Cardiac muscle cell (in vitro differentiated cells and primary cell): ENCODE results near the gene PIP4K2A. TPM values are rescaled to one million over a fixed set of nuclear protein-coding genes. Genes with fewer than 3 reads are reported as not detected.

ENCODE experiments used
- DNase-seq, 2 donors: peaks; one replicate each; pipeline versions ENCODE4 v3.0.0 to v3.0.0-alpha.2; 2010 to 2017; ENCODE audit warnings: low read depth in 1 of 2, low spot score in 1 of 2
- H3K27ac ChIP-seq: fragments of 200-600 bp; sonication (generic); 2 replicates; pipeline ENCODE4 v1.5.1; 2016
- H3K27me3 ChIP-seq: fragments of 200-600 bp; sonication (generic); 2 replicates; pipeline ENCODE4 v1.6.0; 2016; ENCODE audit warnings: control low read depth
- H3K36me3 ChIP-seq: fragments of 200-600 bp; sonication (generic); 2 replicates; pipeline ENCODE4 v1.5.1; 2016; ENCODE audit warnings: control low read depth
- H3K4me1 ChIP-seq: fragments of 200-600 bp; sonication (generic); 2 replicates; pipeline ENCODE4 v1.8.1; 2017; ENCODE audit warnings: low read depth, mild to moderate bottlenecking, mixed run types
- H3K4me3 ChIP-seq: fragments of 200-600 bp; sonication (generic); 2 replicates; pipeline ENCODE4 v1.5.1; 2016; ENCODE audit warnings: mild to moderate bottlenecking
- H3K9me3 ChIP-seq: fragments of 200-600 bp; sonication (generic); 2 replicates; pipeline ENCODE4 v1.5.1; 2017; ENCODE audit warnings: low read depth, mild to moderate bottlenecking, control low read depth
- polyA plus RNA-seq: library from polyadenylated mRNA; unstranded; fragments of >200 nt; fragmentation: Nextera tagmentation; extraction: Ambion mirVana; gene quantifications from 2 replicates; pipeline ENCODE4 v1.2.1, GENCODE V29; 2016
- total RNA-seq: library from RNA; depleted of rRNA; stranded (reverse); fragments of >200 nt; gene quantifications from 2 replicates; pipeline ENCODE4 v1.2.3, GENCODE V29; 2016
- TF ChIP-seq, protein P1 (sequence below): IDR thresholded peaks from 2 replicates; pipeline ENCODE4 v1.5.1; 2012; ENCODE audit warnings: low read depth, mild to moderate bottlenecking, low read length

PIP4K2A gene
- total and polyA plus RNA-seq, 2 experiments from 2014 or later, result 12.1 to 23.9 TPM

DNA sequence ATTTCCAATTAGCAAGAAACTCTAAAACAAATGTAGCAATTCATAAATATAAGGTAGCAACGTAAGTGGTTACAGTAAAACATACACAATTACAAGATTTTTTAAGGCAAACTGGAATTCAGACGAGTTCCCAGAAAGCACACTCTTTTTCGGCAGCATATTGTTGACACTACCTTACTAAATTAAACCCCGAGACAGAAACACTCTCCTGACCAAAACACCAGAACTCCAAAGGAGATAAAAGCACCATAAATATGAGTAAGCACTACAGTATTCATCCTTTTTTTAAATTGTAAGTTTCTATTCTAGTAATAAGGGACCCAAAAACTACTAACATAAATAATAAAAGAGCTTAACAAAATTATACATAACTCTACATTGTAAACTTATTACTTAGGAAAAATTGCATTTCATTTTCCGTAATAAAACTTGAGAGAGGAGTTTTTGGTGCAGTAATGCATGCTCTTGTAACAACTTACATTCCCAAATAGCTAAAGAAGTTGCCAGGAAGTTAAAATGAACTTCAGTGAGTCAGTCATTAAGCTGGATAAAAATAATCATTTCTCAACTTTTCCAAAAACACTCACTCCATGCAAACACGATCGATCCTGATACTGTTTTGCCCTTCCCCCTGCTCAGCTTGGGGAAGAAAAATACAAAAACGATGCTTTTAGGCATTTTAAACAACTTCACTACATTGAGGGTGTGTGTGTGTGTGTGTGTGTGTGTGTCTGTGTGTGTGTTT lies 2.0 kb downstream of the PIP4K2A start:
- DNase-seq, result peak in 1 of 2 donors; percentile 54
- no peaks in the 10 kb centered on the region for H3K36me3 ChIP-seq
- H3K27me3 ChIP-seq, result no peaks in the 10 kb centered on the region
- TF ChIP-seq, protein P1, sequence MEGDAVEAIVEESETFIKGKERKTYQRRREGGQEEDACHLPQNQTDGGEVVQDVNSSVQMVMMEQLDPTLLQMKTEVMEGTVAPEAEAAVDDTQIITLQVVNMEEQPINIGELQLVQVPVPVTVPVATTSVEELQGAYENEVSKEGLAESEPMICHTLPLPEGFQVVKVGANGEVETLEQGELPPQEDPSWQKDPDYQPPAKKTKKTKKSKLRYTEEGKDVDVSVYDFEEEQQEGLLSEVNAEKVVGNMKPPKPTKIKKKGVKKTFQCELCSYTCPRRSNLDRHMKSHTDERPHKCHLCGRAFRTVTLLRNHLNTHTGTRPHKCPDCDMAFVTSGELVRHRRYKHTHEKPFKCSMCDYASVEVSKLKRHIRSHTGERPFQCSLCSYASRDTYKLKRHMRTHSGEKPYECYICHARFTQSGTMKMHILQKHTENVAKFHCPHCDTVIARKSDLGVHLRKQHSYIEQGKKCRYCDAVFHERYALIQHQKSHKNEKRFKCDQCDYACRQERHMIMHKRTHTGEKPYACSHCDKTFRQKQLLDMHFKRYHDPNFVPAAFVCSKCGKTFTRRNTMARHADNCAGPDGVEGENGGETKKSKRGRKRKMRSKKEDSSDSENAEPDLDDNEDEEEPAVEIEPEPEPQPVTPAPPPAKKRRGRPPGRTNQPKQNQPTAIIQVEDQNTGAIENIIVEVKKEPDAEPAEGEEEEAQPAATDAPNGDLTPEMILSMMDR, result no peak
- H3K4me3 ChIP-seq, result peak overlapping the region; percentile 93
- H3K9me3 ChIP-seq, result no peaks in the 10 kb centered on the region
- peaks cover 18% of the 10 kb centered on the region for H3K4me1 ChIP-seq
- H3K27ac ChIP-seq, result no peak overlapping the region

DNA sequence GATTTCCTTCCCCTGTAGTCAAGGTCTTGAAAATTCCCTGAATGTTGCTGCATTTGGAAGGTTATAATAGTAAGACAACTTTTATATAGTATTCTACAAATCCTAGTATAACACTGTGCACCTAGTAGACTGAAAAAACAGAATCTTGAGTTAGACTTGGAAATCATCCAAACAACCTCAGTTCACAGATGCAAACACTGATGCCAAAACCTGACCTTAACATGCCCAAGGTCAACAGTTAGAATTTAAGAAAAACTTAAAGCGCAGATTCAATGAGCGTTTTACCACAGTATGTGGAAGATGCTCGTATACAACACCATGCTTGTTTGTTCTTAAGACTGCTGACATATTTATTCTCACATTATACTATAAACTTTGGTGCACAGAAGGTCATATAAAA lies 3.0 kb downstream of the PIP4K2A start:
- TF ChIP-seq, protein P1, result no peak
- no peaks in the 10 kb centered on the region for H3K27me3 ChIP-seq
- H3K4me1 ChIP-seq, result peaks cover 18% of the 10 kb centered on the region
- no peak overlapping the region for H3K4me3 ChIP-seq
- DNase-seq, result no peak
- H3K36me3 ChIP-seq, result no peaks in the 10 kb centered on the region
- H3K27ac ChIP-seq, result no peak overlapping the region
- no peaks in the 10 kb centered on the region for H3K9me3 ChIP-seq

DNA sequence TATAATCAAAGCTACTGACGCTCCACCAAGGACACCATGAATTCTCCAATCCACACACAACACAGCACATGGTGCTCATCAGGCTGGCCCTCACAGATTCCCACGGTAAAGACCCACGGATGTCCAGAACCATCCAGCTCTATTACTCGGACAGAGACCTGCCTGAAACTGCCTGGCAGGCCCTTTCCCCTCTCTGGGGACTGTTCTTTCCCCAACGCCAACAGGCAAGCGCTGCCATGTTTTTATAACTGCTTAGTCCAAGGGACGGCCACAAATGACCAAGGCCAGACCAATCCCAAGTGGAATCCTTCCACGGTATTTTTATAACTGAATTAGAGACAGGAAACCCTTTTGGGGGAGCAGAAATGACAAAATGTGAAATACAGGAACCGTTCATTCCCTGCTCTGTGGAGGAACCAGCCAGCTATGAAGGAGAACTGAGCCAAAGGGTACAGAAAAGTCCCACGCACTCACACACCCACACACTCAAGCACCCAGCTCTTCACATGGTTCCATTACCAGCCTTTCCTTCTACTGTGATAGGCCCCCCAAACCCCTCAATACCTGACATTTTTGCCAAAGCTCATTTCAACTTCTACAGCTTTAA lies 4.1 kb downstream of the PIP4K2A start:
- no peaks in the 10 kb centered on the region for H3K36me3 ChIP-seq
- H3K4me1 ChIP-seq, result peaks cover 18% of the 10 kb centered on the region
- H3K4me3 ChIP-seq, result no peak overlapping the region
- TF ChIP-seq, protein P1, result no peak
- no peak overlapping the region for H3K27ac ChIP-seq
- no peak for DNase-seq
- H3K9me3 ChIP-seq, result no peaks in the 10 kb centered on the region
- H3K27me3 ChIP-seq, result no peaks in the 10 kb centered on the region

DNA sequence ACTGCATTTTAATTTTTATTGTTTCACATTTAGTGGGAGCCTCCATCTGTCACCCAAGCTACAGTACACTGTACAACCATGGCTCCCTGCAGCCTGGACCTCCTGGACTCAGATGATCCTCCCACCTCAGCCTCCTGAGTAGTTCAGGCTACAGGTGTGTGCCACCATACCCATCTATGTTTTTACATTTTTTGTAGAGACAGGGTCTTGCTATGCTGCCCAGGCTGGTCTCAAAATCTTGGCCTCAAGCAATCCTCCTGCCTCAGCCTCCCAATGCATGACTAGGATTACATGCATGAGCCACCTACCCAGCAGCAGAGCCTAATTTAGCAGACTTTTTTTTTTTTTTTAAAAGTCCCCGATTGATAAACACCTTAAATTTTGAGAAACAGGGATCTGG lies 5.6 kb downstream of the PIP4K2A start:
- no peak overlapping the region for H3K27ac ChIP-seq
- H3K9me3 ChIP-seq, result no peaks in the 10 kb centered on the region
- H3K27me3 ChIP-seq, result no peaks in the 10 kb centered on the region
- peaks cover 18% of the 10 kb centered on the region for H3K4me1 ChIP-seq
- no peak overlapping the region for H3K4me3 ChIP-seq
- TF ChIP-seq, protein P1, result no peak
- no peaks in the 10 kb centered on the region for H3K36me3 ChIP-seq
- no peak for DNase-seq

DNA sequence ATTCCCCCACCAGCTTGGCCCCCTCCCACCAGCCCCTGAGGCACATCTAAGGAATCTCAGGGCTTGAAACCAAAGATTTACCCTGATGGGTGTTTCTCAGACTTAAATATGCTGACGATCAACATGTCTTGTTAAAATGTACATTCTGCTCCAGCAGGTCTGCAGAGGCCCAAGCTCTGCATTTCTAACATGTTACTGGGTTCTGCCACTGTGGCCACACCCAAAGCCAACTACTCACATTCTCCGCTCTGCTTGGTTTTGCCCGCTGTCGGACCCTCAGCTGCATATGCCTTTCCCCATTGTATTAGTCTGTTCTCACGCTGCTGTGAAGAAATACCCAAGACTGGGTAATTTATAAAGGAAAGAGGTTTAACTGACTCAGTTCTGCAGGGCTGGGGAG lies 8.9 kb downstream of the PIP4K2A start:
- Histone ChIP-seq H3K4me3 (no peak overlapping the region), H3K9me3 (no peaks in the 10 kb centered on the region), H3K4me1 (no peaks in the 10 kb centered on the region), H3K36me3 (no peaks in the 10 kb centered on the region), H3K27me3 (no peaks in the 10 kb centered on the region), H3K27ac (no peak overlapping the region)
- no peak for DNase-seq
- TF ChIP-seq, protein P1, result no peak
